ENCODE measurements around the gene FOXO1.

FOXO1 gene

GRCh38 chr13:40657951-40658350 is 8.5 kb downstream of the FOXO1 start:
- H3K27ac Mint-ChIP-seq = peak overlapping the region; percentile 77
- peaks cover 3% of the 10 kb centered on the region for H3K9me3 Mint-ChIP-seq
- H3K36me3 Mint-ChIP-seq (ENCODE audit: low read depth) = peaks cover 40% of the 10 kb centered on the region
- H3K4me1 Mint-ChIP-seq (ENCODE audit: low read depth) = peaks cover 99% of the 10 kb centered on the region
- H3K4me3 Mint-ChIP-seq = peak overlapping the region; percentile 27
- H3K27me3 Mint-ChIP-seq = no peaks in the 10 kb centered on the region

- Mint-ChIP-seq H3K4me3 (no peak overlapping the region), H3K27me3 (no peaks in the 10 kb centered on the region), H3K9me3 (peaks cover 3% of the 10 kb centered on the region), H3K27ac (peak overlapping the region; percentile 77), H3K36me3 (ENCODE audit: low read depth) (peaks cover 38% of the 10 kb centered on the region), H3K4me1 (ENCODE audit: low read depth) (peaks cover 99% of the 10 kb centered on the region)
These were observed 9.1 kb downstream of the FOXO1 start for GRCh38 chr13:40657307-40657706.

- Mint-ChIP-seq H3K36me3 (ENCODE audit: low read depth) (peaks cover 42% of the 10 kb centered on the region), H3K4me1 (ENCODE audit: low read depth) (peaks cover 99% of the 10 kb centered on the region), H3K4me3 (no peak overlapping the region), H3K9me3 (peaks cover 3% of the 10 kb centered on the region), H3K27me3 (no peaks in the 10 kb centered on the region), H3K27ac (peak overlapping the region; percentile 70)
These were observed 10.1 kb downstream of the FOXO1 start for GRCh38 chr13:40656358-40656757.

- peaks cover 3% of the 10 kb centered on the region for H3K9me3 Mint-ChIP-seq
- H3K4me3 Mint-ChIP-seq = peak overlapping the region; percentile 79
These were observed 12.7 kb downstream of the FOXO1 start for GRCh38 chr13:40653527-40654318.

GRCh38 chr13:40652588-40652940 is 13.9 kb downstream of the FOXO1 start:
- Mint-ChIP-seq H3K4me3 (peak overlapping the region; percentile 79), H3K9me3 (no peaks in the 10 kb centered on the region), H3K27ac (peak overlapping the region; percentile 96)

More at GRCh38 chr13:40653527-40654318, 12.7 kb downstream of the FOXO1 start:
- Mint-ChIP-seq H3K27me3 (no peaks in the 10 kb centered on the region), H3K36me3 (ENCODE audit: low read depth) (peaks cover 35% of the 10 kb centered on the region), H3K4me1 (ENCODE audit: low read depth) (peaks cover 100% of the 10 kb centered on the region), H3K27ac (peak overlapping the region; percentile 96)

GRCh38 chr13:40651866-40652587 is 14.4 kb downstream of the FOXO1 start:
- Mint-ChIP-seq H3K4me3 (peak overlapping the region; percentile 79), H3K27me3 (no peaks in the 10 kb centered on the region), H3K9me3 (no peaks in the 10 kb centered on the region), H3K4me1 (ENCODE audit: low read depth) (peaks cover 100% of the 10 kb centered on the region), H3K36me3 (ENCODE audit: low read depth) (peaks cover 22% of the 10 kb centered on the region), H3K27ac (peak overlapping the region; percentile 96)

More at GRCh38 chr13:40652588-40652940, 13.9 kb downstream of the FOXO1 start:
- no peaks in the 10 kb centered on the region for H3K27me3 Mint-ChIP-seq
- peaks cover 25% of the 10 kb centered on the region for H3K36me3 Mint-ChIP-seq (ENCODE audit: low read depth)
- peaks cover 100% of the 10 kb centered on the region for H3K4me1 Mint-ChIP-seq (ENCODE audit: low read depth)

GRCh38 chr13:40648841-40649240 is 17.6 kb downstream of the FOXO1 start:
- H3K4me1 Mint-ChIP-seq (ENCODE audit: low read depth) = peaks cover 100% of the 10 kb centered on the region
- H3K27ac Mint-ChIP-seq = peak overlapping the region; percentile 66
- H3K36me3 Mint-ChIP-seq (ENCODE audit: low read depth) = peaks cover 32% of the 10 kb centered on the region
- H3K9me3 Mint-ChIP-seq = no peaks in the 10 kb centered on the region
- no peaks in the 10 kb centered on the region for H3K27me3 Mint-ChIP-seq
- H3K4me3 Mint-ChIP-seq = peak overlapping the region; percentile 3

- Mint-ChIP-seq H3K9me3 (no peaks in the 10 kb centered on the region), H3K27ac (peak overlapping the region; percentile 66), H3K27me3 (no peaks in the 10 kb centered on the region), H3K36me3 (ENCODE audit: low read depth) (peaks cover 35% of the 10 kb centered on the region), H3K4me3 (no peak overlapping the region), H3K4me1 (ENCODE audit: low read depth) (peaks cover 100% of the 10 kb centered on the region)
These were observed 18.4 kb downstream of the FOXO1 start for GRCh38 chr13:40648040-40648439.

GRCh38 chr13:40644838-40645604 is 21.4 kb downstream of the FOXO1 start:
- Mint-ChIP-seq H3K4me1 (ENCODE audit: low read depth) (peaks cover 100% of the 10 kb centered on the region), H3K36me3 (ENCODE audit: low read depth) (peaks cover 24% of the 10 kb centered on the region), H3K27me3 (no peaks in the 10 kb centered on the region), H3K9me3 (no peaks in the 10 kb centered on the region), H3K27ac (peak overlapping the region; percentile 88), H3K4me3 (peak overlapping the region; percentile 44)

- H3K4me1 Mint-ChIP-seq (ENCODE audit: low read depth) = peaks cover 96% of the 10 kb centered on the region
- H3K27ac Mint-ChIP-seq = peak overlapping the region; percentile 54
- H3K4me3 Mint-ChIP-seq = peak overlapping the region; percentile 35
- no peaks in the 10 kb centered on the region for H3K27me3 Mint-ChIP-seq
- H3K9me3 Mint-ChIP-seq = no peaks in the 10 kb centered on the region
- H3K36me3 Mint-ChIP-seq (ENCODE audit: low read depth) = peaks cover 32% of the 10 kb centered on the region
These were observed 25.5 kb downstream of the FOXO1 start for GRCh38 chr13:40640845-40641458.

GRCh38 chr13:40640202-40640601 is 26.2 kb downstream of the FOXO1 start:
- Mint-ChIP-seq H3K4me1 (ENCODE audit: low read depth) (peaks cover 96% of the 10 kb centered on the region), H3K27ac (peak overlapping the region; percentile 54), H3K36me3 (ENCODE audit: low read depth) (peaks cover 28% of the 10 kb centered on the region), H3K27me3 (no peaks in the 10 kb centered on the region), H3K4me3 (no peak overlapping the region), H3K9me3 (no peaks in the 10 kb centered on the region)

GRCh38 chr13:40639221-40639681 is 27.2 kb downstream of the FOXO1 start:
- Mint-ChIP-seq H3K36me3 (ENCODE audit: low read depth) (peaks cover 20% of the 10 kb centered on the region), H3K27me3 (no peaks in the 10 kb centered on the region), H3K9me3 (no peaks in the 10 kb centered on the region), H3K4me3 (no peak overlapping the region), H3K4me1 (ENCODE audit: low read depth) (peaks cover 94% of the 10 kb centered on the region), H3K27ac (peak overlapping the region; percentile 54)

GRCh38 chr13:40637643-40638042 is 28.8 kb downstream of the FOXO1 start:
- peak overlapping the region; percentile 24 for H3K27ac Mint-ChIP-seq
- peaks cover 94% of the 10 kb centered on the region for H3K4me1 Mint-ChIP-seq (ENCODE audit: low read depth)
- no peaks in the 10 kb centered on the region for H3K9me3 Mint-ChIP-seq
- H3K4me3 Mint-ChIP-seq = no peak overlapping the region
- H3K36me3 Mint-ChIP-seq (ENCODE audit: low read depth) = peaks cover 20% of the 10 kb centered on the region
- no peaks in the 10 kb centered on the region for H3K27me3 Mint-ChIP-seq

GRCh38 chr13:40635315-40635995 is 31.0 kb downstream of the FOXO1 start:
- H3K4me3 Mint-ChIP-seq = peak overlapping the region; percentile 9

More at GRCh38 chr13:40635315-40635995, 31.0 kb downstream of the FOXO1 start:
- Mint-ChIP-seq H3K4me1 (ENCODE audit: low read depth) (peaks cover 89% of the 10 kb centered on the region), H3K36me3 (ENCODE audit: low read depth) (peaks cover 24% of the 10 kb centered on the region), H3K27me3 (no peaks in the 10 kb centered on the region), H3K27ac (peak overlapping the region; percentile 64), H3K9me3 (no peaks in the 10 kb centered on the region)
